IPS DF 6.9 (cell line): ENCODE measurements around the gene ZNF281.

Experiments used
- DNase-seq: peaks from one replicate; pipeline ENCODE4 v3.0.0-alpha.2; 2013; ENCODE audit warnings: low read depth, low spot score
- H3K27ac ChIP-seq: one replicate; pipeline ENCODE4 v1.5.1; 2013; ENCODE audit warnings: low read length, control low read depth
- H3K27me3 ChIP-seq: 2 replicates; pipeline ENCODE4 v1.6.1; 2013; ENCODE audit warnings: mild to moderate bottlenecking, low read length; ENCODE audit not compliant: control insufficient read depth, insufficient read depth
- H3K36me3 ChIP-seq: 2 replicates; pipeline ENCODE4 v1.6.1; 2013; ENCODE audit warnings: low read length; ENCODE audit not compliant: control insufficient read depth, insufficient read depth
- H3K4me1 ChIP-seq: 2 replicates; pipeline ENCODE4 v1.6.1; 2013; ENCODE audit warnings: low read length; ENCODE audit not compliant: control insufficient read depth, insufficient read depth
- H3K4me3 ChIP-seq: 2 replicates; pipeline ENCODE4 v1.5.1; 2013; ENCODE audit warnings: mild to moderate bottlenecking, low read length
- H3K9me3 ChIP-seq: 2 replicates; pipeline ENCODE4 v1.6.1; 2013; ENCODE audit warnings: low read length, inconsistent platforms; ENCODE audit not compliant: control insufficient read depth, insufficient read depth
- WGBS: extraction: QIAGEN DNeasy Blood & Tissue Kit; methylation state at CpG from one replicate; pipeline ENCODE4 v1.1.7; 2013; ENCODE audit warnings: mixed read lengths, missing lambda C conversion rate; ENCODE audit not compliant: insufficient read length, insufficient coverage; 5-methylcytosine and 5-hydroxymethylcytosine counted together

The ZNF281 gene

GRCh38 chr1:200391747-200392146 is 18.1 kb downstream of the ZNF281 start:
- DNase-seq = no peak
- no peaks in the 10 kb centered on the region for H3K36me3 ChIP-seq
- no peak overlapping the region for H3K4me3 ChIP-seq
- no peaks in the 10 kb centered on the region for H3K27me3 ChIP-seq
- H3K27ac ChIP-seq = peak overlapping the region; percentile 78
- WGBS = no CpG with 5 or more reads among the region's 1 CpG
- H3K9me3 ChIP-seq = no peaks in the 10 kb centered on the region
- peaks cover 12% of the 10 kb centered on the region for H3K4me1 ChIP-seq

- no CpG with 5 or more reads among the region's 1 CpG for WGBS
Measured at GRCh38 chr1:200388791-200389190, 21.0 kb downstream of the ZNF281 start.

GRCh38 chr1:200386416-200386815 is 23.4 kb downstream of the ZNF281 start:
- no peaks in the 10 kb centered on the region for H3K36me3 ChIP-seq
- no CpG with 5 or more reads among the region's 4 CpGs for WGBS
- no peak for DNase-seq
- H3K27ac ChIP-seq = no peak overlapping the region
- peaks cover 2% of the 10 kb centered on the region; the same call in 1 of the 2 replicates for H3K4me1 ChIP-seq
- H3K4me3 ChIP-seq = no peak overlapping the region
- no peaks in the 10 kb centered on the region for H3K27me3 ChIP-seq
- H3K9me3 ChIP-seq = no peaks in the 10 kb centered on the region; the same call in 1 of the 2 replicates

More at GRCh38 chr1:200388791-200389190, 21.0 kb downstream of the ZNF281 start:
- Histone ChIP-seq H3K4me3 (no peak overlapping the region), H3K4me1 (peaks cover 8% of the 10 kb centered on the region), H3K9me3 (no peaks in the 10 kb centered on the region), H3K36me3 (no peaks in the 10 kb centered on the region), H3K27ac (no peak overlapping the region), H3K27me3 (no peaks in the 10 kb centered on the region)
- no peak for DNase-seq

- 100% methylated on average over 2 of the region's 11 CpGs for WGBS
- H3K27ac ChIP-seq = no peak overlapping the region
- H3K27me3 ChIP-seq = no peaks in the 10 kb centered on the region
- DNase-seq = no peak
- H3K9me3 ChIP-seq = no peaks in the 10 kb centered on the region; the same call in 1 of the 2 replicates
- H3K4me3 ChIP-seq = no peak overlapping the region
- peaks cover 2% of the 10 kb centered on the region; the same call in 1 of the 2 replicates for H3K4me1 ChIP-seq
- H3K36me3 ChIP-seq = no peaks in the 10 kb centered on the region
Measured at GRCh38 chr1:200384818-200385390, 24.9 kb downstream of the ZNF281 start.

GRCh38 chr1:200381256-200381984 is 28.4 kb downstream of the ZNF281 start:
- no peak for DNase-seq
- Histone ChIP-seq H3K27me3 (no peaks in the 10 kb centered on the region), H3K4me3 (no peak overlapping the region), H3K27ac (no peak overlapping the region), H3K36me3 (no peaks in the 10 kb centered on the region), H3K9me3 (no peaks in the 10 kb centered on the region; the same call in 1 of the 2 replicates), H3K4me1 (no peaks in the 10 kb centered on the region)
- 100% methylated on average over 1 of the region's 8 CpGs for WGBS

- no peaks in the 10 kb centered on the region for H3K4me1 ChIP-seq
- no peaks in the 10 kb centered on the region for H3K27me3 ChIP-seq
- no peak overlapping the region for H3K4me3 ChIP-seq
- H3K36me3 ChIP-seq = no peaks in the 10 kb centered on the region
- no peaks in the 10 kb centered on the region; the same call in 1 of the 2 replicates for H3K9me3 ChIP-seq
- WGBS = no CpG with 5 or more reads among the region's 1 CpG
- DNase-seq = no peak
- H3K27ac ChIP-seq = no peak overlapping the region
Measured at GRCh38 chr1:200380589-200381021, 29.2 kb downstream of the ZNF281 start.

GRCh38 chr1:200379940-200380588 is 29.8 kb downstream of the ZNF281 start:
- H3K4me3 ChIP-seq = no peak overlapping the region
- no CpG with 5 or more reads among the region's 3 CpGs for WGBS
- H3K9me3 ChIP-seq = no peaks in the 10 kb centered on the region; the same call in 1 of the 2 replicates
- no peaks in the 10 kb centered on the region for H3K4me1 ChIP-seq
- H3K27me3 ChIP-seq = no peaks in the 10 kb centered on the region
- no peak for DNase-seq
- no peak overlapping the region for H3K27ac ChIP-seq
- no peaks in the 10 kb centered on the region for H3K36me3 ChIP-seq

- peaks cover 2% of the 10 kb centered on the region; the same call in 1 of the 2 replicates for H3K4me1 ChIP-seq
- no peaks in the 10 kb centered on the region for H3K36me3 ChIP-seq
- H3K27me3 ChIP-seq = no peaks in the 10 kb centered on the region
- no peak overlapping the region for H3K27ac ChIP-seq
- WGBS = no CpG with 5 or more reads among the region's 1 CpG
- H3K4me3 ChIP-seq = no peak overlapping the region
- DNase-seq = no peak
- no peaks in the 10 kb centered on the region; the same call in 1 of the 2 replicates for H3K9me3 ChIP-seq
Measured at GRCh38 chr1:200379432-200379757, 30.4 kb downstream of the ZNF281 start.

- WGBS = no CpG with 5 or more reads among the region's 1 CpG
- Histone ChIP-seq H3K36me3 (no peaks in the 10 kb centered on the region), H3K4me1 (peaks cover 2% of the 10 kb centered on the region; the same call in 1 of the 2 replicates), H3K27me3 (no peaks in the 10 kb centered on the region), H3K4me3 (no peak overlapping the region), H3K27ac (no peak overlapping the region), H3K9me3 (no peaks in the 10 kb centered on the region; the same call in 1 of the 2 replicates)
- no peak for DNase-seq
Measured at GRCh38 chr1:200378096-200378495, 31.7 kb downstream of the ZNF281 start.

- H3K27ac ChIP-seq = no peak overlapping the region
- DNase-seq = no peak
- no peak overlapping the region for H3K4me3 ChIP-seq
- no peaks in the 10 kb centered on the region for H3K9me3 ChIP-seq
- peaks cover 2% of the 10 kb centered on the region; the same call in 1 of the 2 replicates for H3K4me1 ChIP-seq
- no peaks in the 10 kb centered on the region for H3K36me3 ChIP-seq
- no peaks in the 10 kb centered on the region for H3K27me3 ChIP-seq
Measured at GRCh38 chr1:200376528-200376927, 33.3 kb downstream of the ZNF281 start.
